ENCODE data around the gene KCTD14.
"Not testable (repeated sequence)": the region's sequence is repeated elsewhere in the genome, so short reads cannot be mapped to it uniquely, and the experiment has no call there.

KCTD14 gene

GRCh38 chr11:78044706-78045105 lies 21.6 kb upstream of the KCTD14 start:
- no peaks in the 10 kb centered on the region for H3K36me3 ChIP-seq (ENCODE audit: control insufficient read depth, insufficient read depth, low read length)

GRCh38 chr11:78041843-78042440 lies 18.9 kb upstream of the KCTD14 start:
- H3K36me3 ChIP-seq (ENCODE audit: control insufficient read depth, insufficient read depth, low read length) = no peaks in the 10 kb centered on the region
- H3K27me3 ChIP-seq (ENCODE audit: control insufficient read depth, insufficient read depth, low read length) = peaks cover 8% of the 10 kb centered on the region
- H3K9me3 ChIP-seq (ENCODE audit: control insufficient read depth, insufficient read depth, low read length) = no peaks in the 10 kb centered on the region
- peaks cover 4% of the 10 kb centered on the region for H3K4me1 ChIP-seq (ENCODE audit: control insufficient read depth, insufficient read depth, low read length)
- no peak overlapping the region for H3K9ac ChIP-seq (ENCODE audit: low read depth, low read length)
- no peak overlapping the region for H3K4me3 ChIP-seq (ENCODE audit: low read depth, low read length)

More at GRCh38 chr11:78044706-78045105, 21.6 kb upstream of the KCTD14 start:
- Histone ChIP-seq H3K9ac (ENCODE audit: low read depth, low read length) (no peak overlapping the region), H3K4me3 (ENCODE audit: low read depth, low read length) (no peak overlapping the region), H3K9me3 (ENCODE audit: control insufficient read depth, insufficient read depth, low read length) (no peaks in the 10 kb centered on the region), H3K27me3 (ENCODE audit: control insufficient read depth, insufficient read depth, low read length) (peaks cover 8% of the 10 kb centered on the region), H3K4me1 (ENCODE audit: control insufficient read depth, insufficient read depth, low read length) (peaks cover 4% of the 10 kb centered on the region)

- H3K36me3 ChIP-seq (ENCODE audit: control insufficient read depth, insufficient read depth, low read length); H3K27me3 ChIP-seq (ENCODE audit: control insufficient read depth, insufficient read depth, low read length); H3K4me3 ChIP-seq (ENCODE audit: low read depth, low read length); H3K9ac ChIP-seq (ENCODE audit: low read depth, low read length); H3K4me1 ChIP-seq (ENCODE audit: control insufficient read depth, insufficient read depth, low read length); H3K9me3 ChIP-seq (ENCODE audit: control insufficient read depth, insufficient read depth, low read length): not testable (repeated sequence)
Observed at GRCh38 chr11:78041380-78041719, 18.3 kb upstream of the KCTD14 start.

- Histone ChIP-seq H3K4me1 (ENCODE audit: control insufficient read depth, insufficient read depth, low read length) (peaks cover 4% of the 10 kb centered on the region), H3K4me3 (ENCODE audit: low read depth, low read length) (no peak overlapping the region), H3K9ac (ENCODE audit: low read depth, low read length) (no peak overlapping the region), H3K27me3 (ENCODE audit: control insufficient read depth, insufficient read depth, low read length) (peaks cover 6% of the 10 kb centered on the region), H3K36me3 (ENCODE audit: control insufficient read depth, insufficient read depth, low read length) (no peaks in the 10 kb centered on the region), H3K9me3 (ENCODE audit: control insufficient read depth, insufficient read depth, low read length) (no peaks in the 10 kb centered on the region)
Observed at GRCh38 chr11:78040691-78041379, 17.8 kb upstream of the KCTD14 start.

GRCh38 chr11:78039919-78040671 lies 17.0 kb upstream of the KCTD14 start:
- no peak overlapping the region for H3K9ac ChIP-seq (ENCODE audit: low read depth, low read length)
- H3K4me1 ChIP-seq (ENCODE audit: control insufficient read depth, insufficient read depth, low read length) = peaks cover 4% of the 10 kb centered on the region
- peaks cover 2% of the 10 kb centered on the region for H3K27me3 ChIP-seq (ENCODE audit: control insufficient read depth, insufficient read depth, low read length)
- H3K9me3 ChIP-seq (ENCODE audit: control insufficient read depth, insufficient read depth, low read length) = no peaks in the 10 kb centered on the region
- no peaks in the 10 kb centered on the region for H3K36me3 ChIP-seq (ENCODE audit: control insufficient read depth, insufficient read depth, low read length)
- H3K4me3 ChIP-seq (ENCODE audit: low read depth, low read length) = no peak overlapping the region

- Histone ChIP-seq H3K4me1 (ENCODE audit: control insufficient read depth, insufficient read depth, low read length) (peaks cover 4% of the 10 kb centered on the region), H3K9ac (ENCODE audit: low read depth, low read length) (no peak overlapping the region), H3K36me3 (ENCODE audit: control insufficient read depth, insufficient read depth, low read length) (no peaks in the 10 kb centered on the region), H3K9me3 (ENCODE audit: control insufficient read depth, insufficient read depth, low read length) (no peaks in the 10 kb centered on the region), H3K4me3 (ENCODE audit: low read depth, low read length) (no peak overlapping the region), H3K27me3 (ENCODE audit: control insufficient read depth, insufficient read depth, low read length) (peaks cover 2% of the 10 kb centered on the region)
Observed at GRCh38 chr11:78039391-78039918, 16.4 kb upstream of the KCTD14 start.

- peaks cover 4% of the 10 kb centered on the region for H3K4me1 ChIP-seq (ENCODE audit: control insufficient read depth, insufficient read depth, low read length)
- no peaks in the 10 kb centered on the region for H3K27me3 ChIP-seq (ENCODE audit: control insufficient read depth, insufficient read depth, low read length)
- H3K9ac ChIP-seq (ENCODE audit: low read depth, low read length) = no peak overlapping the region
- no peaks in the 10 kb centered on the region for H3K9me3 ChIP-seq (ENCODE audit: control insufficient read depth, insufficient read depth, low read length)
- H3K4me3 ChIP-seq (ENCODE audit: low read depth, low read length) = no peak overlapping the region
- H3K36me3 ChIP-seq (ENCODE audit: control insufficient read depth, insufficient read depth, low read length) = no peaks in the 10 kb centered on the region
Observed at GRCh38 chr11:78038697-78039313, 15.7 kb upstream of the KCTD14 start.

GRCh38 chr11:78037825-78038620 lies 14.9 kb upstream of the KCTD14 start:
- H3K9me3 ChIP-seq (ENCODE audit: control insufficient read depth, insufficient read depth, low read length) = no peaks in the 10 kb centered on the region
- H3K36me3 ChIP-seq (ENCODE audit: control insufficient read depth, insufficient read depth, low read length) = no peaks in the 10 kb centered on the region
- H3K27me3 ChIP-seq (ENCODE audit: control insufficient read depth, insufficient read depth, low read length) = no peaks in the 10 kb centered on the region
- no peak overlapping the region for H3K9ac ChIP-seq (ENCODE audit: low read depth, low read length)
- H3K4me3 ChIP-seq (ENCODE audit: low read depth, low read length) = no peak overlapping the region
- H3K4me1 ChIP-seq (ENCODE audit: control insufficient read depth, insufficient read depth, low read length) = peaks cover 4% of the 10 kb centered on the region

- Histone ChIP-seq H3K9me3 (ENCODE audit: control insufficient read depth, insufficient read depth, low read length) (no peaks in the 10 kb centered on the region), H3K4me3 (ENCODE audit: low read depth, low read length) (no peak overlapping the region)
Observed at GRCh38 chr11:78037056-78037455, 14.0 kb upstream of the KCTD14 start.

GRCh38 chr11:78036313-78036712 lies 13.2 kb upstream of the KCTD14 start:
- H3K9ac ChIP-seq (ENCODE audit: low read depth, low read length) = no peak overlapping the region
- peaks cover 4% of the 10 kb centered on the region for H3K4me1 ChIP-seq (ENCODE audit: control insufficient read depth, insufficient read depth, low read length)
- H3K36me3 ChIP-seq (ENCODE audit: control insufficient read depth, insufficient read depth, low read length) = no peaks in the 10 kb centered on the region
- no peaks in the 10 kb centered on the region for H3K27me3 ChIP-seq (ENCODE audit: control insufficient read depth, insufficient read depth, low read length)
- no peaks in the 10 kb centered on the region for H3K9me3 ChIP-seq (ENCODE audit: control insufficient read depth, insufficient read depth, low read length)
- H3K4me3 ChIP-seq (ENCODE audit: low read depth, low read length) = no peak overlapping the region

More at GRCh38 chr11:78037056-78037455, 14.0 kb upstream of the KCTD14 start:
- no peaks in the 10 kb centered on the region for H3K27me3 ChIP-seq (ENCODE audit: control insufficient read depth, insufficient read depth, low read length)
- H3K36me3 ChIP-seq (ENCODE audit: control insufficient read depth, insufficient read depth, low read length) = no peaks in the 10 kb centered on the region
- H3K4me1 ChIP-seq (ENCODE audit: control insufficient read depth, insufficient read depth, low read length) = peaks cover 4% of the 10 kb centered on the region
- H3K9ac ChIP-seq (ENCODE audit: low read depth, low read length) = no peak overlapping the region

GRCh38 chr11:78034623-78035022 lies 11.5 kb upstream of the KCTD14 start:
- no peak overlapping the region for H3K4me3 ChIP-seq (ENCODE audit: low read depth, low read length)
- no peaks in the 10 kb centered on the region for H3K36me3 ChIP-seq (ENCODE audit: control insufficient read depth, insufficient read depth, low read length)
- H3K4me1 ChIP-seq (ENCODE audit: control insufficient read depth, insufficient read depth, low read length) = no peaks in the 10 kb centered on the region
- H3K27me3 ChIP-seq (ENCODE audit: control insufficient read depth, insufficient read depth, low read length) = no peaks in the 10 kb centered on the region
- no peaks in the 10 kb centered on the region for H3K9me3 ChIP-seq (ENCODE audit: control insufficient read depth, insufficient read depth, low read length)
- H3K9ac ChIP-seq (ENCODE audit: low read depth, low read length) = no peak overlapping the region
